GM23248 (cell line): Measurements from ENCODE around the gene EHMT1. TPM values are rescaled to one million over a fixed set of nuclear protein-coding genes. Genes with fewer than 3 reads are reported as not detected.

ENCODE experiments used
- DNase-seq: peaks from one replicate; pipeline ENCODE4 v3.0.0-alpha.2; 2015
- H2AFZ ChIP-seq: fragments of 200-600 bp; sonication (generic); 2 replicates; pipeline ENCODE4 v1.6.1; 2016; ENCODE audit warnings: antibody characterized with exemption
- H3F3A ChIP-seq: fragments of 200-600 bp; sonication (generic); 2 replicates; pipeline ENCODE4 v1.6.1; 2016; ENCODE audit warnings: mild to moderate bottlenecking, antibody characterized with exemption, mixed run types; ENCODE audit not compliant: insufficient read depth
- H3K27ac ChIP-seq: fragments of 200-600 bp; sonication (generic); 2 replicates; pipeline ENCODE4 v1.5.1; 2016; ENCODE audit warnings: mild to moderate bottlenecking
- H3K27me3 ChIP-seq: fragments of 200-600 bp; sonication (generic); replicated peaks from 2 replicates; pipeline ENCODE4 v1.6.1; 2016; ENCODE audit warnings: mild to moderate bottlenecking; ENCODE audit not compliant: insufficient read depth
- H3K36me3 ChIP-seq: fragments of 200-600 bp; sonication (generic); 2 replicates; pipeline ENCODE4 v1.6.1; 2016; ENCODE audit warnings: low read depth, mild to moderate bottlenecking
- H3K4me1 ChIP-seq: fragments of 200-600 bp; sonication (generic); 2 replicates; pipeline ENCODE4 v1.6.1; 2016; ENCODE audit warnings: mild to moderate bottlenecking; ENCODE audit not compliant: insufficient read depth
- H3K4me2 ChIP-seq: fragments of 200-600 bp; sonication (generic); one replicate; pipeline ENCODE4 v1.6.1; 2016; ENCODE audit warnings: mild to moderate bottlenecking; ENCODE audit not compliant: unreplicated experiment
- H3K4me3 ChIP-seq: fragments of 200-600 bp; sonication (generic); 2 replicates; pipeline ENCODE4 v1.5.1; 2016; ENCODE audit warnings: mild to moderate bottlenecking
- H3K79me2 ChIP-seq: fragments of 200-600 bp; sonication (generic); 2 replicates; pipeline ENCODE4 v1.6.1; 2016; ENCODE audit warnings: mild to moderate bottlenecking; ENCODE audit not compliant: insufficient read depth
- H3K9ac ChIP-seq: fragments of 200-600 bp; sonication (generic); 2 replicates; pipeline ENCODE4 v1.6.1; 2016; ENCODE audit warnings: mild to moderate bottlenecking
- H3K9me2 ChIP-seq: fragments of 200-600 bp; sonication (generic); 2 replicates; pipeline ENCODE4 v1.6.1; 2016; ENCODE audit warnings: mixed run types, mild to moderate bottlenecking, moderate library complexity; ENCODE audit not compliant: insufficient read depth
- H3K9me3 ChIP-seq: fragments of 200-600 bp; sonication (generic); one replicate; pipeline ENCODE4 v1.6.1; 2017; ENCODE audit warnings: low read depth
- H4K20me1 ChIP-seq: fragments of 200-600 bp; sonication (generic); 2 replicates; pipeline ENCODE4 v1.6.0; 2016; ENCODE audit not compliant: insufficient read depth
- EZH2 ChIP-seq: fragments of 200-600 bp; sonication (generic); IDR thresholded peaks from 2 replicates; pipeline ENCODE4 v1.6.1; 2018; ENCODE audit warnings: antibody characterized with exemption, mild to moderate bottlenecking; ENCODE audit not compliant: insufficient read depth, poor library complexity, severe bottlenecking
- EZH2phosphoT487 ChIP-seq: fragments of 200-600 bp; sonication (generic); IDR thresholded peaks from 2 replicates; pipeline ENCODE4 v1.6.1; 2018; ENCODE audit warnings: antibody characterized with exemption, moderate library complexity, mild to moderate bottlenecking, low read depth; ENCODE audit not compliant: insufficient read depth
- WGBS, 2 experiments: methylation state at CpG; one replicate each; pipeline ENCODE4 v1.1.6; 2015 to 2017; ENCODE audit warnings: low lambda C conversion rate in 2 of 2, low coverage in 1 of 2; ENCODE audit errors: missing lambda C conversion rate in 2 of 2; 5-methylcytosine and 5-hydroxymethylcytosine counted together
- in situ Hi-C: fragments of 300-500 bp; cut with MboI; formaldehyde crosslinking; loops from 2 replicates; pipeline ENCODE4 v1.15.0; 2020
- polyA plus RNA-seq: library from polyadenylated mRNA; unstranded; fragments of >200 nt; fragmentation: Nextera tagmentation; extraction: Ambion mirVana; gene quantifications from 2 replicates; pipeline ENCODE4 v1.2.1, GENCODE V29; 2016
- total RNA-seq: library from RNA; depleted of rRNA; stranded (reverse); fragments of >200 nt; shearing (Covaris generic); gene quantifications from 2 replicates; pipeline ENCODE4 v1.2.3, GENCODE V29; 2014

The EHMT1 gene
- total and polyA plus RNA-seq, 2 experiments from 2014 or later = 26.8 to 31.0 TPM

DNA sequence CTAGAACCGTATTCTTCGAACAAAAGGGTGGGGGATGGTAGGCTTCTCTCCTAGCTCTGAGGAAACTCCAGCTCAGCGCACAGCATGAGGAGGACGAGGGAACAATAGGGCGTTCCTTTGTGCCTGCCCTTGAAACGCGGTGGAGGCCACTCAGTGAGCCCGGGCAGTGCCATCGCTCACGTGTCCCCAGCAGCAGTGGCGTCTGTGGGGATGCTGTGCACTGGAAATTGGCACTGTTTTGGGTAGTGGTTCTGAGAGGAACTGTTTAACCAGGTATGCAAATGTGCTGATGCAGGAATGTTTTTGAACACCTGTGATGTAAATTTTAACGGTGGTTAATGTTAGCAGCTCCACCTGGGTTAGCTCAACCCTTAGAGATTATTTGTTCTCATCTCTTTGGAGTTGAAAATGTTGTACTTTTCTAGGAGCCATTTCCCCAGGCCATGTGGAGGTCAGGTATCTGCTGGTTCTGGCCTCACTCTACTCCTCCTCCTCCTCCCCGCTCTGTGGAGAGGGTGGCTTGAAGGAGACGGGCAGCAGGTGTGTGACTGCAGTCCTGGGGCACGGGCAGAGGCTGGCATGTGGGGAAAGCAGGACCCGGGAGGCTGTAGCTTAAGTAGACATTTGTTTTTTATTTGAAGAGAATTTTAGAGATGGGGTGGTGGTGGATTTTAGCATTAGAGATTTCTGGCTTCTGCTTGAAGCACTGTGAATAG, 48.3 kb downstream of the EHMT1 start:
- no peaks in the 10 kb centered on the region for H3K4me1 ChIP-seq
- no peaks in the 10 kb centered on the region for H3K9me2 ChIP-seq
- no peak for TF ChIP-seq EZH2
- TF ChIP-seq EZH2phosphoT487 = no peak
- DNase-seq = no peak
- WGBS, 2 experiments = 67 to 68% methylated on average over 16 of the region's 16 CpGs
- no peaks in the 10 kb centered on the region for H3K9me3 ChIP-seq
- no peak overlapping the region for H2AFZ ChIP-seq
- H3K79me2 ChIP-seq = peaks cover 96% of the 10 kb centered on the region
- in situ Hi-C loops = no loop called here
- H4K20me1 ChIP-seq = peaks cover 5% of the 10 kb centered on the region
- no peak overlapping the region for H3K9ac ChIP-seq
- no peaks in the 10 kb centered on the region for H3K27me3 ChIP-seq
- H3K36me3 ChIP-seq = no peaks in the 10 kb centered on the region
- H3K27ac ChIP-seq = no peak overlapping the region
- no peak overlapping the region for H3K4me3 ChIP-seq
- H3F3A ChIP-seq = peaks cover under 1% of the 10 kb centered on the region; the same call in 1 of the 2 replicates
- H3K4me2 ChIP-seq = no peak overlapping the region

DNA sequence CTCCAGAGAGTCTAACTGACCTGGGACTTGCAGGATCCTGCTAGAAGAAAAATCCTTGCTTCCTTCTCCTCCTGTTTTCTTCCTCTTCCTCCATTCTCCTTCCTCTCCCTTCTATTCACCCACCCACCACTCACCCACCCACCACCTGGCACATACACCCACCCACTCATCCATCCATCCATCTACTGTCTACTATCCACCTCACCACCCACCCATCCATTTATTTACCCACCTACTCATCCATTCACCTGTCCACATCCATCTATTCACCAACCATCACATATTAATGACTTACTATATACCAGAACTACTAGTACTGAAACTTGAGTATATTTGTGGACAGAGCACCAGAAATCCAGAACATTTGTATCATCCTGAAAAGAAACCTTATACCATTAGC, 49.4 kb downstream of the EHMT1 start:
- Histone ChIP-seq H3K4me3 (no peak overlapping the region), H3K27me3 (no peaks in the 10 kb centered on the region), H3K79me2 (peaks cover 96% of the 10 kb centered on the region), H3K9ac (no peak overlapping the region), H4K20me1 (peaks cover 15% of the 10 kb centered on the region), H3K27ac (no peak overlapping the region), H3K9me3 (no peaks in the 10 kb centered on the region), H3K4me2 (no peak overlapping the region), H2AFZ (no peak overlapping the region), H3K9me2 (no peaks in the 10 kb centered on the region), H3K4me1 (no peaks in the 10 kb centered on the region), H3F3A (peaks cover 7% of the 10 kb centered on the region; the same call in 1 of the 2 replicates), H3K36me3 (no peaks in the 10 kb centered on the region)
- in situ Hi-C loops = no loop called here
- no peak for DNase-seq
- TF ChIP-seq EZH2phosphoT487 (no peak), EZH2 (no peak)

GRCh38 chr9:137669261-137669672, 50.5 kb downstream of the EHMT1 start:
- no peak overlapping the region for H3K9ac ChIP-seq
- no peak overlapping the region for H3K4me2 ChIP-seq
- H3K27me3 ChIP-seq = no peaks in the 10 kb centered on the region
- H3K9me3 ChIP-seq = no peaks in the 10 kb centered on the region
- no peak overlapping the region for H2AFZ ChIP-seq
- H4K20me1 ChIP-seq = peaks cover 22% of the 10 kb centered on the region
- no peak for TF ChIP-seq EZH2
- TF ChIP-seq EZH2phosphoT487 = no peak
- H3K4me1 ChIP-seq = no peaks in the 10 kb centered on the region
- in situ Hi-C loops = no loop called here
- no peak for DNase-seq
- H3K36me3 ChIP-seq = no peaks in the 10 kb centered on the region
- no peak overlapping the region for H3K27ac ChIP-seq
- H3K9me2 ChIP-seq = no peaks in the 10 kb centered on the region
- H3F3A ChIP-seq = peaks cover 7% of the 10 kb centered on the region; the same call in 1 of the 2 replicates
- WGBS, 2 experiments = 83 to 87% methylated on average over 23 of the region's 23 CpGs
- peaks cover 96% of the 10 kb centered on the region for H3K79me2 ChIP-seq
- no peak overlapping the region for H3K4me3 ChIP-seq

DNA sequence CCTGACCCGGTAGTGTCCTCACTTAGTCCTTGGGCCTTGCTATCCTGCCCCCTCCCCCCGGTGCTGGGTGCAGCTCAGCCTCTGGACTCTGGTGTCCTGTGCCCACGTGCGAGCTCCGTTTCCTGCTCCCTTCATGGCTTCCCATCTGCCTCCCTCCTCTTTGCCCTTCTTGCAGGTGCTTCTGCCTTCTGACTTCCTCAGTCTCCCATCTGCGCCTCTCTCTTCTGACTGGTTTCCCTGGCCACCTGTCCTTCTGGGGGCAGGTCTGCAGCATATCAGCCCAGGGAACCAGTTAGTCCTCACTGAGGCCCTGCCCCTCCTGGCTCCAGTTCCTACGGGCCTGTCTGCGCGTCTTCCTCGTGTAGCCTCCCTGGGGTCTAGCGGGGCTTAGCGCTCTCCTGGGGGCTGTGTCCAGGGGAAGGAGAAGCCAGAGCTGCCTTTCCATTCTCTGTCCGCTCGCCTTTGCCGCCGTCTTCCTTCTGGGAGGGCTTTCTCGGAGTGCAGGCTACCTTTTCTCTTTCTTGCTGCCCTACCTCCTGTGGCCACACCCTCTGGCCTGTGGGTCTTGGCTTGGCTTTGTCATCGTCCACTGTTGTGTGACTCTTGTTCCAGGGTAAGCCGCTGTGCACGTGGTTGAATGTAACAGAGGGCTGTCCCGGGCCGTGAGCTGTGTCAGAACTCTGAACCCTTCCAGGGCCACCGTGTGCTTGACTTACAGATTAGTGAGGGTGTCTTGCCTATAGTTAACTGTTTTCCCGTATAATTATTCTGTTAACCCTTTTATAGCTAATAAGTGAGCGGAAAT, 51.8 kb downstream of the EHMT1 start:
- H3K79me2 ChIP-seq = peaks cover 95% of the 10 kb centered on the region
- peak; percentile 60 for DNase-seq
- TF ChIP-seq EZH2 (no peak), EZH2phosphoT487 (no peak)
- H4K20me1 ChIP-seq = peaks cover 22% of the 10 kb centered on the region; the same call in 1 of the 2 replicates
- no peaks in the 10 kb centered on the region for H3K4me1 ChIP-seq
- no peaks in the 10 kb centered on the region for H3K27me3 ChIP-seq
- in situ Hi-C loops = no loop called here
- H2AFZ ChIP-seq = no peak overlapping the region
- 49 to 54% methylated on average over 25 of the region's 25 CpGs for WGBS, 2 experiments
- H3K9ac ChIP-seq = no peak overlapping the region
- H3K27ac ChIP-seq = no peak overlapping the region
- H3K36me3 ChIP-seq = no peaks in the 10 kb centered on the region
- H3K4me2 ChIP-seq = no peak overlapping the region
- H3K4me3 ChIP-seq = no peak overlapping the region
- no peaks in the 10 kb centered on the region for H3K9me3 ChIP-seq
- H3K9me2 ChIP-seq = no peaks in the 10 kb centered on the region
- H3F3A ChIP-seq = peaks cover 7% of the 10 kb centered on the region; the same call in 1 of the 2 replicates
